ENCODE results near the gene COA1.
"Not testable (repeated sequence)": the region's sequence is repeated elsewhere in the genome, so short reads cannot be mapped to it uniquely, and the experiment has no call there.

The COA1 gene

DNA sequence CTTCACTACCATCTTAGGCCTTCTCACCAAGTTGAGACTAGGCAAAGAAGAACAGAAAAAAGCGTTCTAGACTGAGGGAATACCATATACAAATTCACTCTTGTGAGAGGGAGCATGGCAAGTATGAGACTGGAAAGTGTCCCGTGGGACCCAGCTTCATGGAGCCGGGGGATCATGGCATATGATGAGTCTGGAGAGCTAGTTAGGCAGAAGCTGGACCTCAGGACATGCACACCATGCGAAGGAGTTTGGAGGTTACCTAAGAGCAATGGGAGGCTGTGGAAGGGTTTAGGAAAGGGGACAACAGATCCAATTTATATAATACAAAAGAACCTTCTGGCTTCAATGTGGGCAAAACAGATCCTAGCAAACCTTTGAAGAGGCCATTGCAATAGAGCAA, 112.3 kb downstream of the COA1 start:
- no peak for DNase-seq
- H3K27ac Mint-ChIP-seq = no peak overlapping the region
- no peak overlapping the region for H3K4me3 Mint-ChIP-seq
- H3K27me3 Mint-ChIP-seq = no peaks in the 10 kb centered on the region
- H3K9me3 Mint-ChIP-seq = no peaks in the 10 kb centered on the region
- H3K36me3 Mint-ChIP-seq (ENCODE audit: low read depth) = peaks cover 32% of the 10 kb centered on the region
- H3K4me1 Mint-ChIP-seq (ENCODE audit: low read depth) = peaks cover 54% of the 10 kb centered on the region

DNA sequence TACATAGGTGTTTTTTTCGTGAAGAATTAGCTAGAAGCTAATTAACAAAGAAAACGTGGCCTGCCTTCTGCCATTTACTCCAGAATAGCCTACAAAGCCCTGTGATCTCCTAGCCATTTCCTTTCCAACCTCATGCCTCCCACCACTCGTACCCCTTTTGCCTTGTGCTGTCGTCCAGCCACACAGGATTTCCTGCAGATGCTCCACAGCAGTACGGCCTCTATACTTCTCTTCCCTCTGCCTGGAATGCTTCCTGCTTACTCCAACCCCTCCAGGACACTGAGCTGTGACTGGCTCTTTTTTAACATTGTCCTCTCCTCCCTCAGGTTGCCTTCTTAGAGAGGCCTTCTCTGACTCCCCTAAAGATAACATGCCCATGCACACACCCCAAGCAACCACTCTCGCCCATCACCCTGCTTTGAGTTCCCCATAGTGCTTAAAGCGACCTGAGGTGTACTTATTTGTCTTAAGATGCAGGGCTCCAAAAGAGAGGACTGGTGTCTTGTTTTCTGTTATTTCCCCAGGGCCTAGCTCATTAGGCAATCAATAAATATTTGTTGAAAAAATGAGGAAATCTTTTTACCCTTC, 113.7 kb downstream of the COA1 start:
- no peak overlapping the region for H3K4me3 Mint-ChIP-seq
- H3K27ac Mint-ChIP-seq = peak overlapping the region; percentile 78
- H3K36me3 Mint-ChIP-seq (ENCODE audit: low read depth) = peaks cover 33% of the 10 kb centered on the region
- no peaks in the 10 kb centered on the region for H3K9me3 Mint-ChIP-seq
- H3K4me1 Mint-ChIP-seq (ENCODE audit: low read depth) = peaks cover 52% of the 10 kb centered on the region
- H3K27me3 Mint-ChIP-seq = no peaks in the 10 kb centered on the region
- DNase-seq = no peak

DNA sequence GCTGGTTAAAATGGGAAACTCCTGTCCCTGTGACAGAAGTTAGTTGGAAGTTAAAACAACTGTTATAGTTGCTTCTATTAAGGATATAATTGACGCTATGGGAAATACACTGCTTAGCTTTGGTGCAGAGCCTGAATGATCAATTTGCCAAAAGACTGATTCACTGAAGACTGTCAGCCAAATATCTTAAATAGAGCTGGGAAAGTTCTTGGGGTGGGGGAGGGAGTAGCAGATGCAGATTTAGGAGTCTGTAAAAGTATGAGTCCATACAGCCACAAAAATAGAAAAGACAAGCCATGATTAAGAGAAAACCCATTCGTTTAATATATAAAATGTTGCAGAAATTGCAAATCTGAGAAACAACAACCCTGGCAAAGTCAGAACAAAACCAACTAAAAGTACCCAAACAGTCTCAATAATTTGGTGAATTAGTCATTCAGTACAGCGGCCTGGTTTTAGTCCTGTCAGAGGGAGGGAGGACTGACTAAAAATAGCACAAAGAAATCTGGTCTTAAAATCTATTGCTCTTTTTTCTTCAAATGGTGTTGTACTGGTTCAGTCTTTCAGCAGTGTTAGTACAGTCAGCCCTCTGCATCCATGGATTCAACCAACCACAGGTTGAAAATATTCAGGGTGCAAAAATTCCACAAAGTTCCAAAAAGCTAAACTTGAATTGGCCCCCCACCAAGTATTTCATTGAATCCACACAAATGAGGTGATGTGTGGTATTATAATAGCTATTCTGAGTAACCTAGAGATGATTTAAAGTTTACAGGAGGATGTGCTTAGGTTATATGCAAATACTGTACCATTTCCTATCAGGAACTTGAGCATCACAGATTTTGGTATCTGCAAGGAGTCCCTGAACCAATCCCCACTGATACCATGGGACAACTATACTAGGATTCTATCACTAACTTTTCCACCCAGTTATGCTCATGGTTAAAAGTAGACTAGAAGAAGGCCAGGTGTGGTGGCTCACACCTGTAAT, 116.4 kb downstream of the COA1 start:
- H3K36me3 Mint-ChIP-seq (ENCODE audit: low read depth) = peaks cover 56% of the 10 kb centered on the region
- no peaks in the 10 kb centered on the region for H3K27me3 Mint-ChIP-seq
- H3K4me3 Mint-ChIP-seq = peak overlapping the region; percentile 52
- peak overlapping the region; percentile 97 for H3K27ac Mint-ChIP-seq
- H3K9me3 Mint-ChIP-seq = no peaks in the 10 kb centered on the region
- peaks cover 70% of the 10 kb centered on the region for H3K4me1 Mint-ChIP-seq (ENCODE audit: low read depth)
- no peak for DNase-seq

DNA sequence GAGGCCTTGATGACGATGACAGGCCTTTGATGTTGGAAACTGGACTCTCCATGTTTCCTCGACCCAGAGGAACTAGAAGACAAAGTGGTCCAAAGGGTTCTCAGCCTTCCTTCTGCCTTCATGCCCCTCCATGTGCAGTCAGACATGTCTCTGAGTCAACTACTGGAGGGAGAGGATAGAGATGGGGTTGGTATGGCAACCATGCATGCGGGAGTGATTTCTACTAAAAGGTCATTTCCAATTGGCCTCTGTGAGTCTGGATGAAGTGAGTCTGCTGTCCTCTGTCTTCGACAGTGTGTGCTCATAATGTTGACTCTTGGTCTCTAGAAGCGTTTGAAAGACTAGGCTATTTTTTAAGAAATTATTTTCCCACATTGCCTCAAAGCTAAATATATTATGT, 117.2 kb downstream of the COA1 start:
- Mint-ChIP-seq H3K4me1 (ENCODE audit: low read depth) (peaks cover 73% of the 10 kb centered on the region), H3K27ac (peak overlapping the region; percentile 97), H3K4me3 (peak overlapping the region; percentile 17), H3K27me3 (no peaks in the 10 kb centered on the region), H3K9me3 (no peaks in the 10 kb centered on the region), H3K36me3 (ENCODE audit: low read depth) (peaks cover 60% of the 10 kb centered on the region)
- no peak for DNase-seq

DNA sequence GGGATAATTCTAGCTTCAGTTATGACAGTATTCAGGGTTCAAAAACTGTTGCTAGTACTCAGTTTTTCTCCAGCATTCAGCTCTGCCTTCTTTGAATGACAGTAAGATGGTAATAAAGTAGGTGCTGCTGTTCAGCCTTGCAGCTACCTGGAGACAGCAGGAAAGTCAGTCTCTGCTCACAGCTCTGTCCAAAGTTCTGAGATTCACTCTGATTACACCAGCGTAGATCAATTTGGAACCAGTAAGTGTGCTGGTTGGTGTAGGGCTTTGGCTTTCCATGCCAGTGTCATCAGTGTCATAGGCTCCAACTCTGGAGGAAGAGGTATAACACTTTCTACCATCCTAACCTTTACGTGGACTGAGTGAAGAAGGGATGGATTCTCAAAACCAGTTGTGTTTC, 120.2 kb downstream of the COA1 start:
- H3K27ac Mint-ChIP-seq = peak overlapping the region; percentile 83
- no peak overlapping the region for H3K4me3 Mint-ChIP-seq
- DNase-seq = no peak
- no peaks in the 10 kb centered on the region for H3K9me3 Mint-ChIP-seq
- H3K27me3 Mint-ChIP-seq = no peaks in the 10 kb centered on the region
- H3K36me3 Mint-ChIP-seq (ENCODE audit: low read depth) = peaks cover 76% of the 10 kb centered on the region
- H3K4me1 Mint-ChIP-seq (ENCODE audit: low read depth) = peaks cover 75% of the 10 kb centered on the region

DNA sequence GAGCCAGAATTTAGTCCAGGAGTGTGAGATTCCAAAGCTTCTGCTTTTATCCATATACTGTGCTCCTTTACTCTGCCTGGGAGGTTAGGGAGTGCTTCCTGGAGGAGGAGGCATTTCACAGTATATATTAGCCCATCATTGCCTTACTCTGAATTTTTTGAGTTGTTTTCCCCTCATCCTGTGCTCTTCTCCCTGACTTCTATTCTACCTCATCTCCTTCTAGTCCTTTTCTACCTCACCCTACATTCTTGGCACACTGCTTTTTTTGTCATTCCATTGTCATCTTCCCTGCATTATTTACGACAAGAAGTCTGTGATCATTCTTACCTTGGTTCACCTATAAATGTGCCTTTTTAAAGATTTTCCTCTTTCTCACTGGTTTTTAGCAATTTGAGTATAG, 125.1 kb downstream of the COA1 start:
- peaks cover 50% of the 10 kb centered on the region for H3K36me3 Mint-ChIP-seq (ENCODE audit: low read depth)
- H3K9me3 Mint-ChIP-seq = no peaks in the 10 kb centered on the region
- H3K4me1 Mint-ChIP-seq (ENCODE audit: low read depth) = peaks cover 50% of the 10 kb centered on the region
- no peaks in the 10 kb centered on the region for H3K27me3 Mint-ChIP-seq
- peak overlapping the region; percentile 81 for H3K27ac Mint-ChIP-seq
- H3K4me3 Mint-ChIP-seq = no peak overlapping the region
- DNase-seq = no peak

DNA sequence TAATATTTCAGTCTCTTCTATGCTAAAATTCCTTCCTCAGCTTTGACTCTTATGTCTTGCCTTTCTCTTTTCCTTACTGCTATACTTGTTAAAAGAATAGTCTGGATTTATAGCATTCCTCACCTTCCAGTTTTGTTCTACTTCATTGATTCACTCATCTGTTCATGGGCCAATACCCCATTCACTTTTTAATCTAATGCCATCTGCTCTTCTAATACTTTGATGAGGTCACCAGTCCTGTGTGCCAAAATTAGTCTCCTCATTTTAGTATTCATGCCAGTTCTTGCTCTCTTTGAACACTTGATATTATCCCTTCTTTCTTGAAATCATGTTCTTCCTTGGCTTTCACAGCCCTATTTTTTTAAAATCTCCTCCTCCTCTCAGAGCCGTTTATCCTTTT, 127.1 kb downstream of the COA1 start:
- H3K27ac Mint-ChIP-seq = no peak overlapping the region
- peaks cover 51% of the 10 kb centered on the region for H3K36me3 Mint-ChIP-seq (ENCODE audit: low read depth)
- no peak overlapping the region for H3K4me3 Mint-ChIP-seq
- H3K4me1 Mint-ChIP-seq (ENCODE audit: low read depth) = peaks cover 49% of the 10 kb centered on the region
- DNase-seq = no peak
- no peaks in the 10 kb centered on the region for H3K27me3 Mint-ChIP-seq
- H3K9me3 Mint-ChIP-seq = no peaks in the 10 kb centered on the region

DNA sequence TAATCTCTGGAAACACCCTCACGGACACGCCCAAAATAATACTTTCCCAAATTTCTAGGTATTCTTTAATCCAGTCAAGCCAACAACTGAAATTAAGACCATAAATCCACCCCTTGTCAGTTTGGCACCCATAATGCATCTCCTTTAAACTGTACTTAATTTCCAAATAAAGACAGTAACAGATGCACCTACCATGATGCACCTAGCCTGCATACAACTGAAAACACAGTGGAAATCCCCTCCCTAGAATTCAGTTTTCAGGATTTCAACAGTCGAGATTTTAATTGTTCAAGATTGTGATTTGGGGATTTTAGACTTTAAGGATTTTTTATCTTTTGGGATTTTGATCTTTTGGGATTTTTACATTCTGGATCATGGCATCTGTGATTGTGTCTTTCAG, 129.3 kb downstream of the COA1 start:
- peak overlapping the region; percentile 68 for H3K27ac Mint-ChIP-seq
- no peak overlapping the region for H3K4me3 Mint-ChIP-seq
- H3K27me3 Mint-ChIP-seq = no peaks in the 10 kb centered on the region
- H3K9me3 Mint-ChIP-seq = no peaks in the 10 kb centered on the region
- DNase-seq = no peak
- H3K4me1 Mint-ChIP-seq (ENCODE audit: low read depth) = peaks cover 49% of the 10 kb centered on the region
- peaks cover 58% of the 10 kb centered on the region for H3K36me3 Mint-ChIP-seq (ENCODE audit: low read depth)

DNA sequence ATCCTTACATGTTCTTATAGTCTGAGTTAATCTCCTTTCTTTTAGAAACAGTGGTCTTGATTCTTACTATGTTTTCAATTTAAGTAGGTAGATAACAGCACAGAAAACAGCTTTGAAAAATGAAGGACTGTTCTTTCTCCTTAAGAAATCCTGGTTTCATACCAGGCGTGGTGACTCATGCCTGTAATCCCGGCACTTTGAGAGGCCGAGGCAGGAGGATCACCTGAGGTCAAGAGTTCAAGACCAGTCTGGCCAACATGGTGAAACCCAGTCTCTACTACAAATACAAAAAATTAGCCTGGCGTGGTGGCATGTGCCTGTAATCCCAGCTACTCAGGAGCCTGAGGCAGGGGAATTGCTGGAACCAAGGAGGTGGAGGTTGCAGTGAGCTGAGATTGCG, 132.9 kb downstream of the COA1 start:
- not testable (repeated sequence) for DNase-seq, H3K27me3 Mint-ChIP-seq, H3K4me3 Mint-ChIP-seq, H3K9me3 Mint-ChIP-seq
- peaks cover 56% of the 10 kb centered on the region for H3K36me3 Mint-ChIP-seq (ENCODE audit: low read depth)
- peak overlapping the region; percentile 15 for H3K27ac Mint-ChIP-seq
- peaks cover 74% of the 10 kb centered on the region for H3K4me1 Mint-ChIP-seq (ENCODE audit: low read depth)

DNA sequence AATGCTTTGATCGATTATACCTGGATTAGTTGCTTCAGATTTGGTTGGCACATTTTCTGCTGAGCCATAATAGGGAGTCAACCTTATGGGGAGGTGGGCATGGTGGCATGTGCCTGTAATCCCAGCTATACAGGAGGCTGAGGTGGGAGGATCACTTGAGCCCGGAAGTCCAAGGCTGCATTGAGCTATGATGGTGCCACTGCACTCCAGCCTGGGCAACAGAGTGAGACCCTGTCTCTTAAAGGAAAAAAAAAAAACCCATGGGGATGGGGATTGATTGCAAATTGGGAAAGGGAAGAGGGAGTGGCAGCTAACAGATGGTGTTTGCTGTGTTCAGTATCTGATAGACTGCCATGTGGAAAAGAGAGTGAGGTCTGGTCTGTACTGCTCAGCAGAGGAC, 135.3 kb downstream of the COA1 start:
- Mint-ChIP-seq H3K9me3 (no peaks in the 10 kb centered on the region), H3K4me3 (peak overlapping the region; percentile 48)

DNA sequence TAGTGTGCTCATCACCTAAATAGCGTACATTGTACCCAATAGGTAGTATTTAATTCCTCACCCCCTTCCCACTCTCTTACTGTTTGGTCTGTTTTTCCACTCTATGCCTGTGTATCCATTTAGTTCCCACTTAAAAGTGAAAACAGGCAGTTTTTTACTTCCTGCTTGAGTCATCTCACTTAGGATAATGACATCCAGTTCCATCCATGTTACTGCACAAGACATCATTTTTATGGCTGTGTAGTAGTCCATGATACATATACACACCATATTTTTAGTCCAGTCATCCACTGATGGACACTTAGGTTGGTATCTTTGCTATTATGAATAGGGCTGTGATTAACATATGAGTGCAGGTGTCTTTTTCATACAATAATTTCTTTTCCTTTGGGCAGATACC, 136.3 kb downstream of the COA1 start:
- H3K4me3 Mint-ChIP-seq = peak overlapping the region; percentile 4
- no peak for DNase-seq
- no peaks in the 10 kb centered on the region for H3K9me3 Mint-ChIP-seq
- no peaks in the 10 kb centered on the region for H3K27me3 Mint-ChIP-seq
- peaks cover 41% of the 10 kb centered on the region for H3K36me3 Mint-ChIP-seq (ENCODE audit: low read depth)
- H3K4me1 Mint-ChIP-seq (ENCODE audit: low read depth) = peaks cover 81% of the 10 kb centered on the region
- H3K27ac Mint-ChIP-seq = peak overlapping the region; percentile 87

More for the DNA sequence above, 135.3 kb downstream of the COA1 start:
- H3K36me3 Mint-ChIP-seq (ENCODE audit: low read depth) = peaks cover 48% of the 10 kb centered on the region
- H3K27ac Mint-ChIP-seq = peak overlapping the region; percentile 87
- DNase-seq = no peak
- peaks cover 81% of the 10 kb centered on the region for H3K4me1 Mint-ChIP-seq (ENCODE audit: low read depth)
- no peaks in the 10 kb centered on the region for H3K27me3 Mint-ChIP-seq

DNA sequence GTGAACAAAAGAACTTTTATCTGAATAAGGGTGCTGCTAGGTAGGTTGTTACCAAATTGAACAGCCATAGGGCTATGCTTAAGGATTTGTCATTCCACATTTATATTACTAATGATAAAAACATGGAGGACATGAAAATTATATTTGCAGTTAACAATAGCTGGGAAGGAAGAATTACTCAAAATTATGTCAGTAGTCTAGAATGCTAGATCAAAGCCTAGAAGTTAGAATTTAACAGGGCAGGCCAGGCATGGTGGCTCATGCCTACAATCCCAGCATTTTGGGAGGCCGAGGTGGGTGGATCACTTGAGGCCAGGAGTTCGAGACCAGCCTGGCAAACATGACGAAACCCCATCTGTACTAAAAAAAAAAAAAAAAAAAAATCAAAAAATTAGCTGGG, 137.0 kb downstream of the COA1 start:
- H3K9me3 Mint-ChIP-seq = no peaks in the 10 kb centered on the region

DNA sequence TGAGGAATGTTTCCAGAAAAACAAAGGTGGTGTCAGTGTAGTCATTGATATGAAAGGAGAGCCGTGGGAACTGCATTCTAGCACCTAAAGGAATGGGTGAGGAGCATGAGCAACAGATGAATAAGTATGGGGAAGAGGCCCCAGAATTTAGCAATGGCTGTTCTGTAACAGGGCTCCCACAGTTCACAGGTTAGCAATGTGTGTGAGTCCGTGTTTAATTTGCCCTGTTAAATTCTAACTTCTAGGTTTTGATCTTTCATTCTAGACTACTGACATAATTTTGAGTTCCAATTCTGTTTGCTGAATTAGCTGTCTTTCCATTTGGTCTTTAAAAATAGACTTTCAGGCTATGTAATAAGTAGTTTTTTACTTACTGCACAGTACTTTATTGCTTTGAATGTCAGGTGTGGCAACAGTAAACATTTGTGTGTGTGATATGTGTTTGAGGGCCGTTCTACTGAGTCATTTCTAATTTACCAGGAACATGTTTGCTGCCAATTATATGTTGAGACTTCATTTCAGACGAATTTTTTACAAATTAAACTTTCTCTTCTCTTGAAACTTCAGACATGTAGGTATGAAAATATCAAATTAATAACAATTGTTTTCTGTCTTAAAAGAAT, 137.7 kb downstream of the COA1 start:
- H3K4me3 Mint-ChIP-seq = peak overlapping the region; percentile 45
- H3K9me3 Mint-ChIP-seq = no peaks in the 10 kb centered on the region
- DNase-seq = no peak
- no peaks in the 10 kb centered on the region for H3K27me3 Mint-ChIP-seq
- peak overlapping the region; percentile 95 for H3K27ac Mint-ChIP-seq
- peaks cover 83% of the 10 kb centered on the region for H3K4me1 Mint-ChIP-seq (ENCODE audit: low read depth)
- H3K36me3 Mint-ChIP-seq (ENCODE audit: low read depth) = peaks cover 33% of the 10 kb centered on the region

More for the DNA sequence above, 137.0 kb downstream of the COA1 start:
- DNase-seq = no peak
- no peaks in the 10 kb centered on the region for H3K27me3 Mint-ChIP-seq
- peak overlapping the region; percentile 95 for H3K27ac Mint-ChIP-seq
- peak overlapping the region; percentile 45 for H3K4me3 Mint-ChIP-seq
- H3K4me1 Mint-ChIP-seq (ENCODE audit: low read depth) = peaks cover 83% of the 10 kb centered on the region
- H3K36me3 Mint-ChIP-seq (ENCODE audit: low read depth) = peaks cover 36% of the 10 kb centered on the region

DNA sequence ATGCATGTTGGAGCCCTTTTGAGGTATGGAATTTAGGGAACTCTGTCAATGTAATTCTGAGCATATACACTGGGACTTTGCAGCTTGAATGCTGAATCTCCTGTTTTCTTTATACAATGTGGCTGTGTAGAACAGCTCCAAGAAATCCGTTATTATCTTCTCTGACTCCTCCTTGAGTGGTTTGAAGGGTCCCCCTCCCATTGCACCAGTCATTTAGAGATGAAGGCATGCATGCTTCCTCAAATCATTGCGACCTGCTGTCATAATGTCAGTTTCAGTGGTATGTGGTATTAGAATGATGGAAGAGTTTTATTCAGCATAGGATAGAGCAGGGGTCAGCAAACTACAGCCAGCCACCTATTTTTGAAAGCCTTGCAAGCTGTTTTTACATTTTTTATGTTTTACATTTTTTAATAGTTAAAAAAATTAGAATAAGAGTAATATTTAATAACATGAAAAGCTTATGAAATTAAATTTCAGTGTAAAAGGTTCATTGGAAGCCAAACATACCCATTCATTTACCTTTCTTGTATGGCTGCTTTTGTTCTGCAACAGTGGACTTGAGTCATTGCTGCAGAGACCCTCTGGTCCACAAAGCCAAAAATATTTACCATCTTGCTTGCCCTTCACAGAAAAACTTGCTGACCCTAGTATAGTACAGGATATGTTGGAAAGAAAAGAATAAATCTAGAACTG, 138.3 kb downstream of the COA1 start:
- Mint-ChIP-seq H3K4me3 (peak overlapping the region; percentile 45), H3K27ac (peak overlapping the region; percentile 95), H3K9me3 (no peaks in the 10 kb centered on the region), H3K36me3 (ENCODE audit: low read depth) (peaks cover 28% of the 10 kb centered on the region), H3K4me1 (ENCODE audit: low read depth) (peaks cover 84% of the 10 kb centered on the region), H3K27me3 (no peaks in the 10 kb centered on the region)
- no peak for DNase-seq
